Ascending aorta (tissue), 2 donors: ENCODE measurements around the gene TMEM97. TPM values are rescaled to one million over a fixed set of nuclear protein-coding genes. Genes with fewer than 3 reads are reported as not detected.

Experiments
- DNase-seq, 2 donors: peaks; one replicate each; pipeline ENCODE4 v3.0.0-alpha.2; 2019; ENCODE audit warnings: low spot score in 2 of 2
- H3K27ac ChIP-seq, 2 donors: fragments of 200-600 bp; sonication (generic); one replicate each; pipeline ENCODE4 v1.5.1; 2016 to 2017; ENCODE audit warnings: mild to moderate bottlenecking in 1 of 2
- H3K27me3 ChIP-seq: fragments of 200-600 bp; sonication (generic); one replicate; pipeline ENCODE4 v1.5.1; 2017
- H3K36me3 ChIP-seq, 2 donors: fragments of 200-600 bp; sonication (generic); one replicate each; pipeline ENCODE4 v1.5.1; 2016
- H3K4me1 ChIP-seq, 2 donors: fragments of 200-600 bp; sonication (generic); one replicate each; pipeline ENCODE4 v1.5.1; 2016 to 2017; ENCODE audit warnings: mild to moderate bottlenecking in 1 of 2
- H3K4me3 ChIP-seq, 2 donors: fragments of 200-600 bp; sonication (generic); one replicate each; pipeline ENCODE4 v1.5.1; 2016 to 2017; ENCODE audit warnings: mild to moderate bottlenecking in 1 of 2
- H3K9me3 ChIP-seq, 2 donors: fragments of 200-600 bp; sonication (generic); one replicate each; pipeline ENCODE4 v1.5.1; 2016
- CTCF ChIP-seq, 3 experiments: fragments of 200-600 bp in 2 of 3; fragments of 450-650 bp in 1 of 3; sonication (generic) in 2 of 3; IDR thresholded peaks; one replicate each; pipeline ENCODE4 v1.5.1; 2016 to 2019; ENCODE audit warnings: antibody characterized with exemption in 3 of 3, mild to moderate bottlenecking in 1 of 3, moderate library complexity in 1 of 3
- intact Hi-C: fragments of 100-400 bp; cut with DNase I; formaldehyde crosslinking; loops from one replicate; pipeline ENCODE4 v1.15.1; 2023
- total RNA-seq: library from RNA; depleted of rRNA; stranded (reverse); fragments of >200 nt; gene quantifications from one replicate; pipeline ENCODE4 v1.1.0, GENCODE V29; 2016

The TMEM97 gene
- total RNA-seq, 1 donor from 2014 or later = not detected

- Histone ChIP-seq H3K9me3 (no peaks in the 10 kb centered on the region), H3K27me3 (no peaks in the 10 kb centered on the region), H3K27ac (peak overlapping the region in 1 of 2 donors; percentile 51), H3K4me3 (peak overlapping the region; percentile 67 to 72), H3K36me3 (no peaks in the 10 kb centered on the region), H3K4me1 (peaks cover 5 to 13% of the 10 kb centered on the region in 2 donors)
- no peak for DNase-seq
- no peak for TF ChIP-seq CTCF (IDR thresholded peaks at IDR 0.05)
- intact Hi-C loops = loop anchor here (1.0 to 5.0 kb wide), 4 partner anchors 16 to 633 kb away; partner anchors contain the start of genes IFT20, NLK, PHF12 and POLDIP2
These were observed 567 bp downstream of the TMEM97 start for GRCh38 chr17:28319598-28319935.

- no peak overlapping the region for H3K4me3 ChIP-seq
- TF ChIP-seq CTCF (IDR thresholded peaks at IDR 0.05) = no peak
- intact Hi-C loops = no loop called here
These were observed 1.4 kb downstream of the TMEM97 start for GRCh38 chr17:28320215-28321061.

GRCh38 chr17:28324267-28324745 lies 5.3 kb downstream of the TMEM97 start:
- H3K27me3 ChIP-seq = no peaks in the 10 kb centered on the region
- TF ChIP-seq CTCF (IDR thresholded peaks at IDR 0.05) = no peak
- no peak for DNase-seq

More at GRCh38 chr17:28320215-28321061, 1.4 kb downstream of the TMEM97 start:
- H3K4me1 ChIP-seq = peaks cover 5 to 13% of the 10 kb centered on the region in 2 donors
- H3K27me3 ChIP-seq = no peaks in the 10 kb centered on the region
- H3K27ac ChIP-seq = no peak overlapping the region
- no peak for DNase-seq
- H3K9me3 ChIP-seq = no peaks in the 10 kb centered on the region
- no peaks in the 10 kb centered on the region for H3K36me3 ChIP-seq

GRCh38 chr17:28324781-28325180 lies 5.8 kb downstream of the TMEM97 start:
- TF ChIP-seq CTCF (IDR thresholded peaks at IDR 0.05) = no peak
- no peaks in the 10 kb centered on the region for H3K9me3 ChIP-seq
- no peak overlapping the region for H3K4me3 ChIP-seq
- no peaks in the 10 kb centered on the region for H3K27me3 ChIP-seq
- H3K4me1 ChIP-seq = peaks cover 0 to under 1% of the 10 kb centered on the region in 2 donors
- peaks cover 16 to 27% of the 10 kb centered on the region in 2 donors for H3K36me3 ChIP-seq
- no peak overlapping the region for H3K27ac ChIP-seq
- intact Hi-C loops = no loop called here
- DNase-seq = no peak

More at GRCh38 chr17:28324267-28324745, 5.3 kb downstream of the TMEM97 start:
- Histone ChIP-seq H3K4me1 (peaks cover 0 to 5% of the 10 kb centered on the region in 2 donors), H3K4me3 (no peak overlapping the region), H3K9me3 (no peaks in the 10 kb centered on the region), H3K27ac (no peak overlapping the region), H3K36me3 (peaks cover 12 to 23% of the 10 kb centered on the region in 2 donors)
- intact Hi-C loops = no loop called here

GRCh38 chr17:28325211-28325610 lies 6.2 kb downstream of the TMEM97 start:
- Histone ChIP-seq H3K4me1 (no peaks in the 10 kb centered on the region), H3K4me3 (no peak overlapping the region), H3K9me3 (no peaks in the 10 kb centered on the region), H3K36me3 (peaks cover 19 to 30% of the 10 kb centered on the region in 2 donors), H3K27me3 (no peaks in the 10 kb centered on the region), H3K27ac (no peak overlapping the region)
- no peak for DNase-seq
- TF ChIP-seq CTCF (IDR thresholded peaks at IDR 0.05) = no peak
- intact Hi-C loops = no loop called here
